ENCODE measurements around the gene CBY2. TPM values are rescaled to one million over a fixed set of nuclear protein-coding genes. Genes with fewer than 3 reads are reported as not detected.

The CBY2 gene
- total RNA-seq, 4 donors from 2014 or later: not detected

- ATAC-seq: no peak
- no peaks in the 10 kb centered on the region for H3K9me3 ChIP-seq
- H3K4me1 ChIP-seq: no peaks in the 10 kb centered on the region
- 93 to 95% methylated on average over 4 to 5 of the region's 6 CpGs for WGBS, 2 donors (ENCODE audit: low coverage in 1 of 2)
- H3K4me3 ChIP-seq: no peak overlapping the region
- H3K36me3 ChIP-seq: no peaks in the 10 kb centered on the region
- H3K27me3 ChIP-seq: peaks cover 21% of the 10 kb centered on the region
- no peak overlapping the region for H3K27ac ChIP-seq
- TF ChIP-seq EP300 (IDR thresholded peaks at IDR 0.05): no peak
- TF ChIP-seq CTCF (IDR thresholded peaks at IDR 0.05): no peak
- no peak for TF ChIP-seq POLR2A (IDR thresholded peaks at IDR 0.05)
- no peak for TF ChIP-seq POLR2AphosphoS5 (IDR thresholded peaks at IDR 0.05)
Measured at GRCh38 chr13:45681113-45681512, 21.0 kb upstream of the CBY2 start.

- TF ChIP-seq CTCF (IDR thresholded peaks at IDR 0.05): no peak
- Histone ChIP-seq H3K27me3 (peaks cover 21% of the 10 kb centered on the region), H3K4me1 (no peaks in the 10 kb centered on the region), H3K27ac (no peak overlapping the region), H3K9me3 (no peaks in the 10 kb centered on the region), H3K4me3 (no peak overlapping the region), H3K36me3 (no peaks in the 10 kb centered on the region)
- WGBS, 2 donors (ENCODE audit: low coverage in 1 of 2): 42 to 71% methylated on average over 3 of the region's 3 CpGs
- no peak for ATAC-seq
Measured at GRCh38 chr13:45682494-45683008, 19.6 kb upstream of the CBY2 start.

GRCh38 chr13:45683701-45684100 lies 18.4 kb upstream of the CBY2 start:
- Histone ChIP-seq H3K27me3 (peaks cover 19% of the 10 kb centered on the region), H3K9me3 (no peaks in the 10 kb centered on the region), H3K27ac (no peak overlapping the region), H3K36me3 (no peaks in the 10 kb centered on the region), H3K4me3 (no peak overlapping the region), H3K4me1 (no peaks in the 10 kb centered on the region)
- WGBS, 2 donors (ENCODE audit: low coverage in 1 of 2): 43% methylated on average over 3 of the region's 3 CpGs; no CpG with 5 or more reads in 1 of the 2 donors
- TF ChIP-seq POLR2AphosphoS5 (IDR thresholded peaks at IDR 0.05): no peak
- TF ChIP-seq POLR2A (IDR thresholded peaks at IDR 0.05): no peak
- no peak for TF ChIP-seq EP300 (IDR thresholded peaks at IDR 0.05)
- no peak for TF ChIP-seq CTCF (IDR thresholded peaks at IDR 0.05)
- ATAC-seq: no peak

- no peak overlapping the region for H3K27ac ChIP-seq
- H3K9me3 ChIP-seq: peaks cover 0 to 10% (median 0%) of the 10 kb centered on the region in 3 donors
- no peak overlapping the region for H3K4me3 ChIP-seq
- WGBS, 2 donors (ENCODE audit: low coverage in 1 of 2): 60 to 79% methylated on average over 4 of the region's 4 CpGs
- H3K36me3 ChIP-seq: no peaks in the 10 kb centered on the region
- no peak for TF ChIP-seq CTCF (IDR thresholded peaks at IDR 0.05)
- no peak for TF ChIP-seq POLR2AphosphoS5 (IDR thresholded peaks at IDR 0.05)
- TF ChIP-seq POLR2A (IDR thresholded peaks at IDR 0.05): no peak
- TF ChIP-seq EP300 (IDR thresholded peaks at IDR 0.05): no peak
- no peak for ATAC-seq
- H3K27me3 ChIP-seq: peaks cover 5% of the 10 kb centered on the region
- no peaks in the 10 kb centered on the region for H3K4me1 ChIP-seq
Measured at GRCh38 chr13:45688577-45688976, 13.5 kb upstream of the CBY2 start.

- Histone ChIP-seq H3K4me3 (no peak overlapping the region), H3K27me3 (peaks cover 5% of the 10 kb centered on the region), H3K27ac (no peak overlapping the region), H3K4me1 (no peaks in the 10 kb centered on the region), H3K36me3 (no peaks in the 10 kb centered on the region), H3K9me3 (peaks cover 0 to 10% (median 0%) of the 10 kb centered on the region in 3 donors)
- ATAC-seq: no peak
- TF ChIP-seq POLR2AphosphoS5 (IDR thresholded peaks at IDR 0.05) (no peak), EP300 (IDR thresholded peaks at IDR 0.05) (no peak), CTCF (IDR thresholded peaks at IDR 0.05) (no peak), POLR2A (IDR thresholded peaks at IDR 0.05) (no peak)
- WGBS, 2 donors (ENCODE audit: low coverage in 1 of 2): 61 to 83% methylated on average over 1 to 2 of the region's 2 CpGs
Measured at GRCh38 chr13:45690636-45691035, 11.5 kb upstream of the CBY2 start.

Measured in gastroesophageal sphincter (tissue), 4 donors.